SK-N-SH (cell line): ENCODE data around the gene INTS3.

ENCODE experiments used
- NFIC ChIP-seq: IDR thresholded peaks from 2 replicates; pipeline ENCODE4 v1.4.0; 2012; ENCODE audit warnings: borderline replicate concordance
- POLR2AphosphoS5 ChIP-seq: IDR thresholded peaks from 2 replicates; pipeline ENCODE4 v1.6.1; 2012; ENCODE audit warnings: low read depth, low read length
- TF ChIP-seq, protein P1 (sequence below): IDR thresholded peaks from 2 replicates; pipeline ENCODE4; 2012
- TF ChIP-seq, protein P2 (sequence below): IDR thresholded peaks from 2 replicates; pipeline ENCODE4 v1.4.0; 2012; ENCODE audit warnings: low read depth

DNA sequence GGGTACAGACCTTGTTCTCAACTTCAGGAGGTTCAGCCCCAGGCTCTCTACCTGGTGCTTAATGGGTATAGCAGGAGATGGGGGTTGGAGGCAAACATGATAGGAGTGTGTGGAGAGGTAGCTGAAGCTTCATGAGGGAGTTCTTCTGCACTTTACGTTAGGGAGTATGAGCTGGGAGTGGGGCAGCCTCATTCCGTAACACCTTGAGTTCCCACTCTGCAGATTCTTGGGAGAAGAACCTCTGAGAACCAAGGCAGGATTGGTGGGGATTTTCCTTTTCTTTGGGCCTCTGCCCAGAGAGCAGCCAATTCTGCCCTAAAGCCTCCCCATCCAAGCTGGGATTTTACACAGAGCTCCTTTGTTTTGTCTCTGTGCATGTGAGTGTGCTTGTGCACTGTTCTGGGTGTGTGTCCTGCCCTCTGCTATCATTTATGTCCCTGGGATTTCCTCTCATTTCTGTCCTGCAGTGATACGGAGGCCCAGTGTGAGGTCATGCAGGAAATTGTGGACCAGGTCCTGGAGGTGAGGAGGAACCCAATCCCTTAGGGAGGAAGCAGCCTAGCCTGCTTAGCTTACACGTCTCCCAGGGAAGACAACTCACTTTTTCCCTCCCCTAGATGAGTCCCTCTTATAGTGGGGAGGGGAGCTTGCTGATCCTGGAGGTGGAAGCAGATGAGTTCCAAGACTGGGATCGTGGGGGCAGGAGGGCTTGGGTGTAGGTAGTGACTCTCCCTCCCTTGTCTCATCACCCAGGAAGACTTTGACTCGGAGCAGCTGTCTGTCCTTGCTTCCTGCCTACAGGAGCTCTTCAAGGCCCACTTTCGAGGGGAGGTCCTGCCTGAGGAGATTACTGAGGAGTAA, 35.7 kb downstream of the INTS3 start:
- TF ChIP-seq, protein P1, sequence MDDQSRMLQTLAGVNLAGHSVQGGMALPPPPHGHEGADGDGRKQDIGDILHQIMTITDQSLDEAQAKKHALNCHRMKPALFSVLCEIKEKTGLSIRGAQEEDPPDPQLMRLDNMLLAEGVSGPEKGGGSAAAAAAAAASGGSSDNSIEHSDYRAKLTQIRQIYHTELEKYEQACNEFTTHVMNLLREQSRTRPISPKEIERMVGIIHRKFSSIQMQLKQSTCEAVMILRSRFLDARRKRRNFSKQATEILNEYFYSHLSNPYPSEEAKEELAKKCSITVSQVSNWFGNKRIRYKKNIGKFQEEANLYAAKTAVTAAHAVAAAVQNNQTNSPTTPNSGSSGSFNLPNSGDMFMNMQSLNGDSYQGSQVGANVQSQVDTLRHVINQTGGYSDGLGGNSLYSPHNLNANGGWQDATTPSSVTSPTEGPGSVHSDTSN, result no peak
- TF ChIP-seq, protein P2, sequence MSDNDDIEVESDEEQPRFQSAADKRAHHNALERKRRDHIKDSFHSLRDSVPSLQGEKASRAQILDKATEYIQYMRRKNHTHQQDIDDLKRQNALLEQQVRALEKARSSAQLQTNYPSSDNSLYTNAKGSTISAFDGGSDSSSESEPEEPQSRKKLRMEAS, result no peak
- TF ChIP-seq POLR2AphosphoS5, result no peak
- no peak for TF ChIP-seq NFIC
